NB4 (cell line): ENCODE measurements around the gene IL1RL2.

ENCODE experiments used
- CTCF ChIP-seq: IDR thresholded peaks from one replicate; pipeline ENCODE4 v1.5.1; 2012; ENCODE audit warnings: low read depth, low read length
- MYC ChIP-seq: IDR thresholded peaks from 2 replicates; pipeline ENCODE4 v1.6.1; 2011; ENCODE audit warnings: low read depth, low read length
- TF ChIP-seq, protein P1 (sequence below): IDR thresholded peaks from 2 replicates; pipeline ENCODE4 v1.6.1; 2011; ENCODE audit warnings: low read depth, low read length

- TF ChIP-seq, protein P1, sequence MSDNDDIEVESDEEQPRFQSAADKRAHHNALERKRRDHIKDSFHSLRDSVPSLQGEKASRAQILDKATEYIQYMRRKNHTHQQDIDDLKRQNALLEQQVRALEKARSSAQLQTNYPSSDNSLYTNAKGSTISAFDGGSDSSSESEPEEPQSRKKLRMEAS, result no peak
- TF ChIP-seq MYC (no peak), CTCF (no peak)
These were observed 38.9 kb upstream of the IL1RL2 start for GRCh38 chr2:102147935-102148334.
